GM18507 (cell line): ENCODE results near the gene ZEB2.

Experiments
- DNase-seq: peaks from one replicate; pipeline ENCODE4 v3.0.0; 2011; ENCODE audit warnings: low read depth; ENCODE audit not compliant: insufficient read length; ENCODE audit errors: extremely low spot score
- FAIRE-seq: peaks from 2 replicates; lab custom pipeline; 2011; peaks lifted over from hg19 to GRCh38; lab: Jason Lieb, UNC

ZEB2 gene

DNA sequence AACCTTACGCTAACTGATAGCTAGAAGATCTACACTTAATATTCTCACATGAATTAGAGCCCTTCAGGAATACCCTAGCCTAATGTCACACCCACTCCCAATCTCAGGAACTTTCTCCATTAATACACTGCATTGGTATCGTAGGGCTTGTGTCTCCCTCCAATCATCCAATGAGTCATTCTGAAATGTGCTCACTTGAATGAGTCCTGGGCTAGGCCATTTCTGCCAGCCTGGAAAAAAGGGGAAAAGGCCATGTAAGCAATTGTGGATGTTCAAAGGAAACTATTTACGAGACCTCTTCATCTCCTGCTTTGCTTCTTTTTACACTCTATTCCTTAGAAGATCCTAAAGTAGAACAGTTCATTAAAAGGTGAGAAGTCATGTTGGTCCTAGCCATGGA lies 18.8 kb downstream of the ZEB2 start:
- no peak for FAIRE-seq
- DNase-seq: no peak

DNA sequence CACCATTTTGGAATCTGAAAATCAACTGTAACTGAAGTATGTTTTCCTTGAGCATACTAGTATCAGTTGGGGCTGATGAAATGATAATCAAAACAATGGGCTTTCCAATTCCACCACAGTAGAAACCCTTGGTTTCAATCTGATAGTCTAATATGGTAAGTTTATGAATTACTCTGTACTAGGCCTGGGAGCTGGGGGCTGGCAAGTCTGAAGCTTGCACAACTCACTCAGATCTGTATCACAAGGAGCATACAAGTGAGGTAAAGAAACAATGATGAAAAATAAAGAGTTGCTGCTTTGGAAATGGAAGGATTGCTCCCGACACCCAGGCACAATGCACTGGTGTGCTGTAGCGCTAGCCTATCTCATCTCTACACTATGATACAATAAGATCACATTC lies 19.4 kb downstream of the ZEB2 start:
- FAIRE-seq (no peak), DNase-seq (no peak)

DNA sequence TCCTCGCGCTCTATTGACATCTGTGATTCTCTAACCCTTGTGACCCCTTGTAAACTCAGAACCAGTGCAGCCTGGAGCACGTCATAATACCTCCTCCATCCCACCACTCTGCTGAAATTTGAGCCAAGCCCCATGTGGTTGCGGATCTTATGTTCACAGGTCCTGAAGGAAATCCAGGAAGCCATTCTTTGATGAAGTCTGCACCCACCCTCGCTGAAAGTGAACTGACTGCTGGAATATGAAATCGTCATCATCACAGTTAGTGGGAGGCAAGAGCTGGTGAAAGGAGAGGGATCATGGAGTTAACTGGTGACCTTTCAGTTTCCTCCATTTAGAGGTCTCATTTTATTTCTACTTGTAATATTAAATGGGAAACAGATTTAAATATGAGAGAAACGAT lies 21.6 kb downstream of the ZEB2 start:
- DNase-seq (no peak), FAIRE-seq (no peak)

DNA sequence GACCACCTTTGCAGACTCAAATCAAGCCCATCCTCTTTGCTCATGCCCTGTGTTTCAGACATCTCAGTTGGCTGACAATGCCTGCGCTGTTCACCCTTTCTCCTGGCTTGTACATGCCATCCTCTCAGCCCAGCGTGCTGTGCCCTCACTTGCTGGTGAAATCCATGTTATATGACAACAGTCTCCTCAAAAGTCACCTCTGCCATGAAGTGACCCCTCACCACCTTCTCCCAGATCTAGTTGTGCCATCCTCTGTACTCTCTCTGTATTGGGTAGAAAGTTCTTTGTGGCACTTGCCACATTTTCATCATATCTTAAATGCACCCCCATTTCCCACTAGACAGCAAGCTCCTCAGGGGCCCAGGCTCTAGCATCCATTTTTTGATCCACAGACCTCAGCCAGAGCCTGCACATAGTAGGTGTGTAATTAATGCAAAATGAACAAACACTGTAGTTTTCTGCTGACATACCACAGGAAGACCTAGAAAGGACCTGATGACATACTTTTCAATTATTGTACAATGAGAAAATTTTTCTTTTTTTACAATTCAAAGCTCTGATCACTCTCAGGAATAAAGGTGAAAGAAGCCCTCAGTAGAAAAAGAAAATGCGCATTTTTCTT lies 22.8 kb downstream of the ZEB2 start:
- no peak for FAIRE-seq

DNA sequence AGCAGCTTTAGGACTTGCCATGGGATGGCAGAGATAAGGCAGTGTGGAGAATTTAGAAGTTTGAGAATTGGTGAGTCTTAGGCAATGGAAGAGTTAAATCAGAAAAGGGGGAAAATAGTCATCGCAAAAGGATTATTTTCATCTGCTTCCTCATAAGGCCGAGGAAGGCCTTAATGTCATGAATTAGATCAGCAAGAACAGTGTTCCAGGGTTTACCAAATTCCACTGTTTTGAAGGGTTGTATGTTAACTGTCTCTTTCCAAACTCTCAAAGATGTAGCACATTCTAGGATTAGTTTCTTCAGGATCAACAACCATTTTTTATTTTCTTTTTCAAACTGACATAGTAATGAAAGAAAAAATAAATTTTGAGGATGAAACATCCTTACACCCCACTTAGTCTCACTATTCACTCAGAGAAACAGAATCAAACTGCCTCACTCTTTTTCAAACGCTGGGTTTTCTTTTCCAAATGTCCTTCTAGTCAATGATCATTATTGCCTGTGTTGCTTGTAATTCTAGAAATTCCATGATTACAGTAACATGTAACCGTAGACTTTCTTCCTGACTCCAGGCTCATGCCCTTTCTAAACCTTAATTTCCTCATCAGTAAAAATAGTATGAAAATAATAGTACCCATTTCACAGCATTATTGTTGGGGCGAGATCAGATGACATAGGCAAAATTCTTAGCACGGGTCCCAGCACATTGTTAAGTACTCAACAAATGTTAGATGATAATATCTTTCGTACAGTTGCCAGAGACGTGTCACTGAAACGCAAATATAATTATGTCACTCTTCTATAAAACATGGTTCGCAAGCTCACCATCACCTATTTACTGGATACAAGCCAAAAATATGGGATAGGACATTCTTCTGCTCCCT lies 23.6 kb downstream of the ZEB2 start:
- no peak for FAIRE-seq
- no peak for DNase-seq

More for the DNA sequence above, 22.8 kb downstream of the ZEB2 start:
- DNase-seq: no peak

DNA sequence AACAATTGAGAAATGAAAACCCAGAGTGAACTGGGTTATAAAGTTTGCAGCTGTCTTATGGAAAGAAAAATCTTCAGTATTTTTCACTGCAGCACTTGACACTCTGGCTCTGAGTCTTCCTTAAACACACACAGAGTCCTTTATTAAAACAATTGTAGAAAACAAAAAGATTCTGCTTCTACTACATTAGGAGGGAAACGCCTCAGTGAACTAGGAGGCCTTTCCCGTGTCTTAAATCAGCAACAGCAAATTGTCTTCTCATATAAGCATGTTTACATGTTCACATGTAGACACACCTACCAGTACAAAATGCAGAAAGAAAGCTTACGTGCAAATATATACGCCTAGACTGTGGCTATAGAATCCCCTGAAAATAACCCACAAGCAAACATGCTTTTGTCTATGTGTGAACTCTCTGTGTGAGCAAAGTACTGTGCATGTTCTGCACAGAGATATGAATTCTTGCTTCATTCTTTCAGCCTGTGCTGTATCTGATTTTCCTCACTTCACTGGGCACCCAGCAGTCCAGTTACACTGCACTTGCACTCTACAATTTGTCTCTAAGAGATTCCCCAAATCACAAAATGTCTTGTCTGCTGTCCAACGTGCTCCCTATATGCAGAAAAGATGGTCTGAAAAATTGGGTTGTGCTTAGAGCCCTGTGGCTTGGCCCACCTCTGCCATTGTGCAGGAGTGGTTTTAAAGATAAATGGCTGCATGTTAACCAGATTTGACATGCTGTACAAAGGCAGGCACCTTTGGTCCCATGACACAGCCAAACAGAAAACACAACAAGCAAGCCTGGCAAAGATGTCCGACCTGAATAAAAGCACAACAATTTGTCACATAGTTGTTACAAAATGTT lies 24.5 kb downstream of the ZEB2 start:
- no peak for FAIRE-seq
- no peak for DNase-seq

DNA sequence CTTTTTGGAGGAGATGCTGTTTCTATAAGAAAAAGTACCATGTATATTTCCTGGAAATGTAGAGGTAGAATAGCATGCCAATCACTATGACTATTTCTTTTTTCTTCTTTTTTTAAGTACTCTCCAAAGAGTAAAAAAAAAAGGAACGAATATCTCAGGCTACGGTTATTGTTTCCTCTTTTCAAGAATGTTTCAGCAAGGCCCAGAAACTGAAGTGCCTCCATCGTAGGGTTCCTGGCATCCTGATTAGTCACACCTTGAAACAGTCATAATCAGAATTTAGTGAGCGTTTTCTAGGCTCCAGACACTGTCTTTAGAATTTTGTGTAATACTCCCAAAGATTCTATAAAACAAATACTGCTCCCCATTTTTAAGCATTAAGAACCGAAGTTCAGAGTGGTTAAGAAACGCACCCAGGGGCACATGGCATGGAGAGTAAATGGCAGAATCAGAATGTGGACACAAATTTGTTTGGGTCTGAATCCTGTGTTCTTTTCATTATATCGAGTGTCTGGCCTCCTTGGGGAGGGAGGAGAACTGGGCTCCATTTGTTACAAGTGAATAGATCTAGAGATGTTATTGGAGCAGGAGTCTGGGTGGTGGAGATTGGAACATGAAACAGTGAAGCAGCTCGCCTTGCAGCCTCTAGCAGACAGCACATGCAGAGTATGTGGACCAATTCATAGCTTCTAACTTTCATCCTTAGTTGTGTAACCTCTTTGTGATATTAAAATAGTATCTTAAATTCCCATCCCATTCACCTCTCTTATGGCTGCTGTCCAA lies 26.7 kb downstream of the ZEB2 start:
- no peak for DNase-seq
- FAIRE-seq: no peak

DNA sequence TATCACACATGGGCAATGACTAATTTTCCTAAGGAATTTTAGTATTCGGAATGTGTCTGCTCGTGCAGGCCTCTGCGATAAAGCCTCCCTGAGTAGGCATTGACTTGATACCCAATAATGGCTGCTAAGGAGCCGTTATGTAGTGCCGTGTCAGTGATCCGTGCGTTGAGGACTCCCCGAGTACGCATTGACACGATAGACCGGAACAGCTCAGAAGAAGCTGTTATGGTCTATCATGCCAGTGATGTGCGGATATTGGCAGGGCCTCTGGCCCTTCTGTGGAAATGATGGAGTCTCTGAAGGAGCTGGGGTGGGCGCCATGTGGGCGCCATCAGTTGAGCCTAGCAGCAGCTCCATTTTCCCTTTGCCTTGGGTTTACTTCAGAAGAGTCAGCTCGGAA lies 29.1 kb downstream of the ZEB2 start:
- FAIRE-seq (no peak), DNase-seq (no peak)

DNA sequence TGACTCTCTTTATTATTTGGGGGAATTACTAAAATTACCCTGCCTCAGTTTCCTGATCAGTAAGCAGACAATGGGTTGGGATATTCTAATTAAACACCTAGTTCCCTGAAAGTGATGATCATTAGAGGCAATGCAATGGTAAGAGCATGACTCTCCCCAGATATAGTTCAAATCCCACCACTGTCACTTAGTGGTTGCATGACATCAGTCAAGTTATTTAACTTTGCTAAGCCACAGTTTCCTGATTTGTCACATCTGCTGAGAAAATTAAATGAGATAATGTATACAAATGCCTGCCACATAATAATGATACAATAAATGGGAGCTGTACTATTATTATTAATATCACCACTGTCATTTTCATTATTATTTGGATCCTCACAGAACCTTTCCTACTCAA lies 29.9 kb downstream of the ZEB2 start:
- no peak for DNase-seq
- FAIRE-seq: no peak

DNA sequence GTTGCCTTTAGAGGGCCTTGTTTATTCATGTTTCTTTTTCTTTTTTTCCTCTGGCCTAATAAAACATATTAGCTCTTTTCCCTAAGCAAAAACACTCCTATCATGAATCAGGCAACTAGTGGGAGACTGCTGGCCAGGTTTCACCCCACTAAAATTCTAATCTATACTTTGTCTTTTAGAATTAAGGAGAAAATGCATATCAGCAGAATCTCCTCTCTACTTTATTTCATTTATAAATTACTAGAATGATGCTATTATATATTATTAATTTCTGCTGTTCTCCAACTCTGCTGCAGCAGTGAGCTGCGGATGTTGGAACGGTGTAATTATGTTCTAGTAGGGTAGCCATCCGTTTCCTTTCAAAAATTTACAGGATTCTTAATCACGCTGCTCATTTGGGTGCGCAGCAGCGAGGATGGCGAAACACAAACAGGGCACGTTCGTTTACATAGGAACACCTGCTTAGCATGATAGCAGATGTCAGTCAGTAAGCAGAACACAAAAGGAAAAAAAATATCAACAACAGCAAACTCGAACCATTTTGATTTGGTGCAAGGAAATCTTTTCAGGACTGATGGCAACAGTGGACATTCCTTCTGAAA lies 30.5 kb downstream of the ZEB2 start:
- DNase-seq (no peak), FAIRE-seq (no peak)

DNA sequence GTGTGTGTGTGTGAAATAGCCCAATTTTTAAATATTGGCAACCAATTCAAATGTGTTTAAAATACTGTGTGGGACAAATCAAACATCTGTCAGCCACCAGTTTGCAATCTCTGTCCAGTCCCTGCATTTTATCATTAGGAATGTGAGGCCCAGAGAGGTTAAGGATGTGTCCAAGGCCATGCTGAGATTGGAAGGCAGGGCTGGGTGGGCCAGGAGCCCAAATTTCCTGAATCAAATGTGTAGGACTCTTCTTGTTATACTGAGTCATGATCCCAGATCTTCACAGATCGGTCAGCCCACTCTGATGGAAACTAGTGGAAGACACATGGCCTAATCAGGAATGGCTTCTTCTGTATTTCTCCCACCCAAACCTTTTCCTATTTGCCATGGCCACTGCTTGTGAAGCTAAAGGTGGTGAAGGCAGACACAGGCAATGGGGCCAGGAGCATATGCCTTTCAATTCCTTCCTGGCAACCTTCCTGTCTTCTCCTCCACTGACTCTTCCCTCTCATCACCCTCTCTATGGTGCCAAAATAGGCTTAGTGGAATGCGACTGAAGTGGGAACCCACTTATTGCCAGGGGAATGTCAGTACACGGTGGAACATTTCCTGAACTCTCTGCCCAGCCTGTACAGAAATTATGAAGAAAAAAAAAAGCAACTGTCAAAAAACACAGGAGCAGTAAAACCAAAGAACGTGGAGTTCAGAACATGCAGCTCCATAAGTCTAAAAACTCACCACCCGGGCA lies 35.5 kb downstream of the ZEB2 start:
- no peak for FAIRE-seq
- DNase-seq: no peak

DNA sequence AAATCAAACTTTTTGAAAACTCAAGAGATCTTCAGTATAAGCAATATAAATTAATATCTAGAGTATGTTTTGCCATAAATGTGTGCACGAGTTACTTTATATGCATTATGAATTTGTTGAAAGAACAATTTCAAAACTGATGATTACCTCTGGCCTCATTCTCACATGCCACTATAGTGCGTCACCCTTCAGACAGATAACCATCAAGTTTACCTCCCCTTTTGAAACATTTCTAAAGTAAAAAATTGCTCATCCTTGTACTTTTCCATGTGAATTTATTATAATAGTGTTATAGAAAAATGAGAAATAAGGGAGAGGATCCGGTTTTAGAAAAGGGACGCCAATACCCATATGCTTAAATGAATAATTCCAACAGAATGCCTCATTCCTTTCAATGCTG lies 38.3 kb downstream of the ZEB2 start:
- FAIRE-seq (no peak), DNase-seq (no peak)

DNA sequence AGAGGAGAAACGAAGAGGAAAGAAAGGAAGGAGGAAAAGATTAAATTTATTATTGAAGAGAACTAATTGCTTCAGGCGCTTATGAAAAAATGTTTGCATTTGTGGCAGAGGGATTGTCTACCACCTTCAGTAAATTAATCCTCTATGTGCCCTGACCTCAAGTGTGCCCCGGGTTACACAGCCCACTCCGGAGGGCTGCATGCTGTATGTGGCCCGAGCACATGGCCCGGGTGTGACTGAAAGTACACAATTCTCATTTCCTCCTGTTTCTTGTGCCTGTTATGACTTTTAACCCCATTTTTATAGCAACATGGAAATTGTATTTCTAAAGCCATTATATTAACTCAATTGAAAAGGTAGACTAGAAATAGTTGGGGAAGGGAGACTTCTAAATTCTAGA lies 38.8 kb downstream of the ZEB2 start:
- FAIRE-seq (no peak), DNase-seq (no peak)

DNA sequence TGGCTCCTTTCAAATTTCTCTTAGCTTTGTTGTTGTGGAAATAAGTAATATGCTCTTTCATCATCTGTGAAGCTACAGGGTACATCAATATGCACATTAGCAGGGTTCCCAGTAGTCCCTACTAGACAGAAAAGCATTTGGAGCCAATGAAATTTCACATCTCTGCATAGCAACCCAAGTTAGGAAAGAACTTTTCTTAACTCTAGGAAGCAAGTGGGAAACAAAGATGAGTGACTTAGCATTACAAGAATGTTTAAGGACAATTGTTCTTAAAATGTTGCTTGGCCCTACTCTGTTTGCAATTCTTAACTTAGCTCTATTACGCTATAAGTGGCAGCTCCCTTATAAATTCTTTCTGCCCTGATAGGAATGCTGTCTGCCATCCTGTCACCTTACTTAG lies 39.6 kb downstream of the ZEB2 start:
- FAIRE-seq: no peak
- no peak for DNase-seq

DNA sequence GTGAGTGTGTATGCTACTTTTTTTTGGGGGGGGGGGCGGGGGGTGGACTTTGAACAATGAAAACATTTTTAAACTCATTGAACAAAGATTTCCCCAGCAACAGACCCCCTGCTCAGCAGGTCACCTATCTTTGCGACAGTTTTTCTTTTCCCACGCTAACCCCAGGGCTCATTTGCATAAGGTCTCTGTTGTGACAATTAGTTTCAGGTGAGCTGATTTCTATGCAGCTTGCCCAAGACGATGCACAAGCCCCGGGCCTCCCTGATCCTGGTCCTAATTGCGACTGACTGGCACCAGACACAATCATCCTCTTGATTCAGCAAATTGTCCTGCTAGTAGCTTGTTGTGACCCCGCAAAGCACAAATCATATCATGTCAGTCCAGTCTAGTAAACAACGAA lies 40.3 kb downstream of the ZEB2 start:
- FAIRE-seq (no peak), DNase-seq (no peak)

DNA sequence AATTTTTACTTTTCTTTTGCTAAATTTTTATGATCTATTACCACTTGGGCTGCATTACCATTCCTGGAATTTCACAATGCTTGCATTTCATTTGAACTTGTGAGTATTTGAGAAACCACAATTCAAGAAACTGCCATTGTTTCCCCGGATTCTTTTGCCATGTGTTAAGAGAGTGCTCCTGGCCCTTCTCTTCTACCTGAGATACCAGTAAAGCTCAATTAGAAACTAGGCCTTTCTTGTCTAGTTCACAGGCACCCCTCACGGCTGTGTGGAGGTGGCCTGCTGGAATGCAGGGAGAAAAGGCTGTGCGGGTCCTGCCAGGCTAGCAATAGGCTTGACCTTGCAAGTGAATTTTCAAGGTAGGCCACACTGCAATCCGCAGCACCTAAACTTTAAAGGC lies 40.8 kb downstream of the ZEB2 start:
- DNase-seq (no peak), FAIRE-seq (no peak)

DNA sequence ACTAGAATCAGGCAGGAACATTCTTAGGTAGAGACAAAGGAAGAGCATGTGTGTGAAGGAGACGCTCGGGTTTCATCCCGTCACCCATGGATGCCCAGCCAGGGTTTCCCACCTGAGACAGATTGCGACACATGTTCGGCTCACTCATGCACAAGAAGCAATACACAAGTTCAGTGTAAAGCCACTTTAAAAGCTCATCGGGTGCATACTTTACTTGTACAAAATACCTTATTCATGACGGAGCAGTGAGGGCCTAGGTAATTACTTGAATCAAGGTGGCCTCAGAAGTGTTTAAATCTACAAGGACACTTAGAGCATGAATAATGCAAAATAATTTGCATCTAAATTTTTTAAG lies 42.0 kb downstream of the ZEB2 start:
- FAIRE-seq: no peak

DNA sequence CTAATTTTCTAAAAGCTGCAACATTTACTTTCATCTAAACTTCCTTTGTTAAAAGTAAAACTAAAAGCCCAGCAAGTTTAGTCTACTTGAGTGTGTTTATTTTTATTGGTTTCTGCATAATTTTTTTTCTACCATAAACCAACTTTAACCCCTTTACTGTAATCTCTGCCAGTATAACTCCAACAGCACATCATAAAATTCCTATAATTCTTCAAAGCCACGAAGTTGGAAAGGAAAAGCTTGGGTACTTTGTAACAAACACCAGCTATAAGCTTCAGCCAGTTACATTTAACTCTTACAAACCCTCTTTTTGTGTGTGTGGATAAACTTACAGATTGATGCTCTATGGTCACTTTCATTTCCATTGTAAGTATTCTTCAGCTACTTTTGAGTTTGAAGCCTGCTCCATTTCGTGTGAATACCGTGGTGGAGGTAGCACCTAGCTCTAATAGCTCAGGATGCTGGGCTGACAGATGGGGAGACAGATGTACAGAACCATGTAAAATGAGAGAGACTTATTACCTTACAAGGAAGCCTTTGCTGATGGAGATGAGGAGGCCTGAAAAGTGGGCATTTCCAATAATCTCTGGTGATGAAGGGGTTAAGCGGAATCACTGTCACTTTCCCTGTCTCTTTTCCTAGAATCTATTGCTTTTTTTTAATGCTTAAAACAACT lies 42.5 kb downstream of the ZEB2 start:
- no peak for DNase-seq
- no peak for FAIRE-seq

More for the DNA sequence above, 42.0 kb downstream of the ZEB2 start:
- no peak for DNase-seq
